Bronchial epithelial cell (primary cell): ENCODE results near the gene SENP8. TPM values are rescaled to one million over a fixed set of nuclear protein-coding genes. Genes with fewer than 3 reads are reported as not detected.
"Not testable (repeated sequence)": the region's sequence is repeated elsewhere in the genome, so short reads cannot be mapped to it uniquely, and the experiment has no call there.

Source experiments
- DNase-seq: peaks from one replicate; pipeline ENCODE4 v3.0.0-alpha.2; 2010; ENCODE audit warnings: low read depth
- FAIRE-seq: peaks from 2 replicates; lab custom pipeline; 2011; peaks lifted over from hg19 to GRCh38; lab: Jason Lieb, UNC
- H3K27me3 ChIP-seq: 2 replicates; pipeline ENCODE4 v1.5.1; 2011; ENCODE audit warnings: low read length; ENCODE audit not compliant: control insufficient read depth, insufficient read depth
- H3K36me3 ChIP-seq: 2 replicates; pipeline ENCODE4 v1.5.1; 2011; ENCODE audit warnings: low read length; ENCODE audit not compliant: control insufficient read depth, insufficient read depth
- H3K4me3 ChIP-seq: 2 replicates; pipeline ENCODE4 v1.5.1; 2011; ENCODE audit warnings: mild to moderate bottlenecking, low read depth, low read length, control low read depth
- total RNA-seq: library from RNA; depleted of rRNA; stranded (reverse); fragments of >200 nt; gene quantifications from 2 replicates; pipeline ENCODE4 v1.2.1, GENCODE V29; 2014
- TF ChIP-seq, protein P1 (sequence below): IDR thresholded peaks from 2 replicates; pipeline ENCODE4 v1.5.1; 2011; ENCODE audit warnings: mild to moderate bottlenecking, moderate library complexity, low read length, control low read depth, inconsistent platforms; ENCODE audit not compliant: insufficient read depth, severe bottlenecking

Gene SENP8
- total RNA-seq: 1.1 and 2.3 TPM in 2 replicates

DNA sequence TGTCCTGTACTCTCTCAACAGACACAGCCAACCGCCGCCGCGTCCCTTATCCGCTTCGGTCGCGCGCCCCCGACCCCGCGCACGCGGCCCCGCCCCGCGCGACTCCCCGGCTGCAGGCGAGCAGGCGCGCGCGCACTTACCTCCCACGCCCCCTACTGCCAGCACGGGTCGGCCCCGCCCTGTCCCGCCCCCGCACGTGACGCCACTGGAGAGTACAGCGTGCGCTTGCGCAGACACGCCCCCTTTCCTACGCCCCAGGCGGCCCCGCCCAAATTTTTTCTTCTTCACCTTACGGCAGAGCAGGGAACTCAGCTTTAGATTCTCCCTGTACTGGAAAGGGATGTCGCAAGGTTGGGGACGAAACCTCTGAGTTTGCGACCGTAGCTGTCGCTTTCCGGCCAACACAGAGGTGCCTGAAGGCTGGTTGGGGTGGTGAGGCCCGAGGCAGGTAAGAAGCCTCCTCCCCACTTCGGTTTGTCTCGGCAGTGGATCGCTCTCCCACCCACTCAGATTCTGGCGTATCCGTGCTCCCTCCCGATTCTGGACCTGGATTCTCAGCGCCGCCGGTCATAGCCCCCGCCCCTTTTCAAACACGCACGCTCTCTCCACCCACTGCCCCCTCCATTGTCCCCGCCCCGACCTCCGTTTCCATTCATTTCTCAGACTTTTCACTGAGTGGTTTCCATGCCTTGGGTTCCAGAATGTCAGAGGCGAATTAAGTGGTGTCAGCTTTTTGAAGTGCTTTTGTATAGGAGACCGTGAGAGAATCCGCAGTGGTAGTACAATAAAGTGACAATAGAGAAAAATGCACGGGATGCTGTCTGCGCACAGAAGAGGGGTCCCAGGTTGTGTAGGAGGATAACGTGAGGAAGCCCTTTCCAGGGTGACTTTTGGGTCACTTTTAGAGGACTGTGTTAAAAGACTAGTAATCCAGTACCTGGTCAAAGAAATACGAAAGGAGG is at the start of gene SENP8, which contains the start of gene MYO9A:
SENP8 (plus strand) TSS at position 387 of the 962 bp plus-strand sequence. CDS start 21,221 bp downstream, outside the sequence.
MYO9A (minus strand) TSS at position 134 of the 962 bp plus-strand sequence. CDS start 71,587 bp downstream, outside the sequence.
- no peak for FAIRE-seq
- H3K36me3 ChIP-seq: no peaks in the 10 kb centered on the region
- H3K27me3 ChIP-seq: no peaks in the 10 kb centered on the region
- TF ChIP-seq, protein P1, sequence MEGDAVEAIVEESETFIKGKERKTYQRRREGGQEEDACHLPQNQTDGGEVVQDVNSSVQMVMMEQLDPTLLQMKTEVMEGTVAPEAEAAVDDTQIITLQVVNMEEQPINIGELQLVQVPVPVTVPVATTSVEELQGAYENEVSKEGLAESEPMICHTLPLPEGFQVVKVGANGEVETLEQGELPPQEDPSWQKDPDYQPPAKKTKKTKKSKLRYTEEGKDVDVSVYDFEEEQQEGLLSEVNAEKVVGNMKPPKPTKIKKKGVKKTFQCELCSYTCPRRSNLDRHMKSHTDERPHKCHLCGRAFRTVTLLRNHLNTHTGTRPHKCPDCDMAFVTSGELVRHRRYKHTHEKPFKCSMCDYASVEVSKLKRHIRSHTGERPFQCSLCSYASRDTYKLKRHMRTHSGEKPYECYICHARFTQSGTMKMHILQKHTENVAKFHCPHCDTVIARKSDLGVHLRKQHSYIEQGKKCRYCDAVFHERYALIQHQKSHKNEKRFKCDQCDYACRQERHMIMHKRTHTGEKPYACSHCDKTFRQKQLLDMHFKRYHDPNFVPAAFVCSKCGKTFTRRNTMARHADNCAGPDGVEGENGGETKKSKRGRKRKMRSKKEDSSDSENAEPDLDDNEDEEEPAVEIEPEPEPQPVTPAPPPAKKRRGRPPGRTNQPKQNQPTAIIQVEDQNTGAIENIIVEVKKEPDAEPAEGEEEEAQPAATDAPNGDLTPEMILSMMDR: peak; percentile 18
- peak within 1 kb of the TSS; percentile 98 for H3K4me3 ChIP-seq
- DNase-seq: peak; percentile 93

- no peak overlapping the region for H3K4me3 ChIP-seq
- FAIRE-seq (no peak), DNase-seq (no peak)
- no peaks in the 10 kb centered on the region for H3K27me3 ChIP-seq
- TF ChIP-seq, protein P1: no peak
- no peaks in the 10 kb centered on the region for H3K36me3 ChIP-seq
Observed at GRCh38 chr15:72068856-72069255, 49.3 kb upstream of the SENP8 start.

DNA sequence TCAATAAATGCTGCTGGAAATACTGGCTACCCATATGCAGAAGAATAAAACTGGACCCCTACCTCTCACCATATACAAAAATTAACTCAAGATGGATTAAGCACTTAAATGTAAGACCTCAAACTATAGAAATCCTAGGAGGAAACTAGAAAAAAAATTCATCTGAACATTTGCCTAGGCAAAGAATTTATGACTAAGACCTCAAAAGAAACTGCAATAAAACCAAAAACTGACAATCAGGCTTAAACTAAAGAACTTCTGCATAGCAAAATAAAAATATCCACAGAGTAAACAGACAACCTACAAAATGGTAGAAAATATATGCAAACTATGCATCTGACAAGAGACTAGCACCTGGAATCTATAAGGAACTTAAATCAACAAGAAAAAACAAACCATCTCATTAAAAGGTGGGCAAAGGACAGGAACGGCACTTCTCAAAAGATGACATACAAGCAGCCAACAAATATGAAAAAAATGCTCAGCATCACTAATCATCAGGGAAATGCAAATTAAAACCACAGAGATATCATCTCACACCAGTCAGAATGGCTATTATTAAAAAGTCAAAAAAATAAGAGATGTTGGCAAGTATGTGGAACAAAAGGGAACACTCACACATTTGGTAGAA is 47.3 kb upstream of the SENP8 start:
- DNase-seq (no peak), FAIRE-seq (no peak)
- H3K36me3 ChIP-seq: no peaks in the 10 kb centered on the region
- no peaks in the 10 kb centered on the region for H3K27me3 ChIP-seq
- TF ChIP-seq, protein P1: no peak
- no peak overlapping the region for H3K4me3 ChIP-seq

DNA sequence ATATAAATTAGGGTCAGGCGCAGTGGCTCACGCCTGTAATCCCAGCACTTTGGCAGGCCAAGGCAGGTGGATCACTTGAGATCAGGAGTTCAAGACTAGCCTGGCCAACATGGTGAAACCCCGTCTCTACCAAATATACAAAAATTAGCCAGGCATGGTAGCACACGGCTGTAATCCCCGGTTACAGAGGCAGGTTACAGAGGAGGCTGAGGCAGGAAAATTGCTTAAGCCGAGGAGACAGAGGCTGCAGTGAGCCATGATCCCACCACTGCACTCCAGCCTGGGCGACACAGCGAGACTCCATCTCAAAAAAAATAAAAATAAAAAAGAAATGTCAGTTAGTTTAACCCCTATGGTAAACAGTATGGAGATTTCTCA is 46.8 kb upstream of the SENP8 start:
- H3K27me3 ChIP-seq, FAIRE-seq, H3K4me3 ChIP-seq, DNase-seq, H3K36me3 ChIP-seq: not testable (repeated sequence)

DNA sequence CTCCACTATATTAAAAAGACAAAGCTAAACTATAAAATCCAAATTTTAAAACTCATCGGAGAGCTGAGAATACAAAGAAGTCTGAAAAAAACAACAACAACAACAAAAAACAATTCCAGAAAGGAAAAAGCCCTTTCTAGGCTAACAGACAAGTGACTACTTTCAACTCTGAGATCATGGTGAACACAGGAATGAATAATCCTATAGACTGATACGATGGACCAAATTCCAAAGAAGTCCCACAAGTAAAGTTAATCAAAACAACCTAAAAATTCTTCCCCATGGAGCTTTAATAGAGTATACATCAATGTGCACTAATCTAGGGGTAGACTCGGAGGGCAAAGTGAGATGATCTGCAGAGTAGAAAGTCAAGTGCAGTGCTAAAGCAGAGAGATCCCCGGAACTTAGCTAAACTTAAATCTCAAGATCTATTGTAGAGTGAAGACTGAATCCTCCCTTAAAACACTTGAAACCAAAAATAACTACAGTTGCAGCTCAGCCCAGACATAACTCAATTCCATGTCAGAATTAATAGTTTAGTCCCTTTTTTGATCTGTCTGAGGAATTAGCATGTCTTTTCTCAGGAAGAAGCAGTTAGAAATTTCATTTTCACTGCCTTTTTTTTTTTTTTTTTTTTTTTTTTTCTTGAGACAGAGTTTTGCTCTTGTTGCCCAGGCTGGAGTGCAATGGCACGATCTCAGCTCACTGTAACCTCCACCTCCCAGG is 43.7 kb upstream of the SENP8 start:
- TF ChIP-seq, protein P1: no peak
- FAIRE-seq (no peak), DNase-seq (no peak)
- Histone ChIP-seq H3K36me3 (no peaks in the 10 kb centered on the region), H3K27me3 (no peaks in the 10 kb centered on the region), H3K4me3 (no peak overlapping the region)
